Neuronal stem cell (in vitro differentiated cells): Measurements from ENCODE around the gene RHBG.

Source experiments
- DNase-seq: peaks from one replicate; pipeline ENCODE4 v3.0.0-alpha.2; 2013; ENCODE audit warnings: low spot score
- H2AFZ ChIP-seq: one replicate; pipeline ENCODE4 v1.6.1; 2013; ENCODE audit warnings: mild to moderate bottlenecking, low read length, inconsistent platforms
- H2AK5ac ChIP-seq: 2 replicates; pipeline ENCODE4 v1.6.1; 2013; ENCODE audit warnings: low read depth, mild to moderate bottlenecking, inconsistent platforms, low read length, moderate library complexity, mixed read lengths
- H2BK120ac ChIP-seq: 2 replicates; pipeline ENCODE4 v1.6.1; 2013; ENCODE audit warnings: low read depth, mild to moderate bottlenecking, inconsistent platforms, low read length, moderate library complexity, mixed read lengths
- H2BK12ac ChIP-seq: one replicate; pipeline ENCODE4 v1.6.1; 2013; ENCODE audit warnings: low read length, inconsistent platforms
- H2BK15ac ChIP-seq: 2 replicates; pipeline ENCODE4 v1.6.1; 2013; ENCODE audit warnings: mild to moderate bottlenecking, low read length, inconsistent platforms, mixed read lengths
- H2BK5ac ChIP-seq: one replicate; pipeline ENCODE4 v1.6.1; 2013; ENCODE audit warnings: inconsistent platforms, mild to moderate bottlenecking, low read length, moderate library complexity
- H3K14ac ChIP-seq: one replicate; pipeline ENCODE4 v1.6.1; 2013; ENCODE audit warnings: low read length, inconsistent platforms
- H3K18ac ChIP-seq: 2 replicates; pipeline ENCODE4 v1.6.1; 2013; ENCODE audit warnings: low read length, inconsistent platforms
- H3K23ac ChIP-seq: 2 replicates; pipeline ENCODE4 v1.6.1; 2013; ENCODE audit warnings: low read depth, mild to moderate bottlenecking, mixed read lengths, low read length, inconsistent platforms; ENCODE audit not compliant: poor library complexity
- H3K27ac ChIP-seq: replicated peaks from 3 replicates; pipeline ENCODE4 v1.5.1; 2013; ENCODE audit warnings: low read length, inconsistent platforms
- H3K27me3 ChIP-seq, 3 experiments: 2 replicates each; pipeline ENCODE4 v1.6.1; 2013; ENCODE audit warnings: low read length in 3 of 3, mild to moderate bottlenecking in 2 of 3, inconsistent platforms in 1 of 3, low read depth in 1 of 3, mixed read lengths in 1 of 3, moderate library complexity in 1 of 3; ENCODE audit not compliant: control insufficient read depth in 3 of 3, insufficient read depth in 3 of 3
- H3K36me3 ChIP-seq, 2 donors: replicated peaks in 1 of 2; 2 replicates each; pipeline ENCODE4 v1.6.1; 2013; ENCODE audit warnings: low read length in 2 of 2; ENCODE audit not compliant: control insufficient read depth in 2 of 2, insufficient read depth in 2 of 2
- H3K4ac ChIP-seq: 2 replicates; pipeline ENCODE4 v1.6.1; 2013; ENCODE audit warnings: inconsistent platforms, mild to moderate bottlenecking, low read length, moderate library complexity
- H3K4me1 ChIP-seq, 2 donors: 1 replicate in 1 of 2; 2 replicates in 1 of 2; pipeline ENCODE4 v1.6.1; 2013; ENCODE audit warnings: low read length in 2 of 2, low read depth in 1 of 2; ENCODE audit not compliant: control insufficient read depth in 2 of 2, insufficient read depth in 1 of 2
- H3K4me2 ChIP-seq: one replicate; pipeline ENCODE4 v1.6.1; 2013; ENCODE audit warnings: mild to moderate bottlenecking, low read length, inconsistent platforms; ENCODE audit not compliant: insufficient read depth, poor library complexity, severe bottlenecking
- H3K4me3 ChIP-seq, 2 donors: 2 replicates each; pipeline ENCODE4 v1.5.1; 2013; ENCODE audit warnings: low read length in 2 of 2, mild to moderate bottlenecking in 2 of 2, inconsistent platforms in 1 of 2, moderate library complexity in 1 of 2
- H3K79me1 ChIP-seq: one replicate; pipeline ENCODE4 v1.6.1; 2013; ENCODE audit warnings: low read depth, mild to moderate bottlenecking, inconsistent platforms, low read length, moderate library complexity
- H3K9ac ChIP-seq: one replicate; pipeline ENCODE4 v1.6.1; 2013; ENCODE audit warnings: mild to moderate bottlenecking, low read depth, low read length, inconsistent platforms; ENCODE audit not compliant: poor library complexity
- H3K9me3 ChIP-seq, 2 donors: replicated peaks in 1 of 2; 2 replicates each; pipeline versions ENCODE3 to v1.6.1; 2013; ENCODE audit warnings: low read length in 2 of 2, mild to moderate bottlenecking in 2 of 2, inconsistent platforms in 1 of 2, low read depth in 1 of 2, mixed read lengths in 1 of 2, moderate library complexity in 1 of 2; ENCODE audit not compliant: control insufficient read depth in 2 of 2, insufficient read depth in 1 of 2
- H4K8ac ChIP-seq: one replicate; pipeline ENCODE4 v1.6.1; 2013; ENCODE audit warnings: low read depth, mild to moderate bottlenecking, inconsistent platforms, low read length, moderate library complexity
- H4K91ac ChIP-seq: one replicate; pipeline ENCODE4 v1.6.1; 2013; ENCODE audit warnings: low read length, low read depth, mild to moderate bottlenecking, inconsistent platforms; ENCODE audit not compliant: poor library complexity
- WGBS, 2 donors: extraction: QIAGEN DNeasy Blood & Tissue Kit; methylation state at CpG; one replicate each; pipeline ENCODE4 v1.1.7; 2013; ENCODE audit warnings: missing lambda C conversion rate in 2 of 2, mixed read lengths in 1 of 2; ENCODE audit not compliant: insufficient read length in 2 of 2, insufficient replicate concordance in 1 of 2; ENCODE audit errors: extremely low coverage in 2 of 2; 5-methylcytosine and 5-hydroxymethylcytosine counted together

Gene RHBG

DNA sequence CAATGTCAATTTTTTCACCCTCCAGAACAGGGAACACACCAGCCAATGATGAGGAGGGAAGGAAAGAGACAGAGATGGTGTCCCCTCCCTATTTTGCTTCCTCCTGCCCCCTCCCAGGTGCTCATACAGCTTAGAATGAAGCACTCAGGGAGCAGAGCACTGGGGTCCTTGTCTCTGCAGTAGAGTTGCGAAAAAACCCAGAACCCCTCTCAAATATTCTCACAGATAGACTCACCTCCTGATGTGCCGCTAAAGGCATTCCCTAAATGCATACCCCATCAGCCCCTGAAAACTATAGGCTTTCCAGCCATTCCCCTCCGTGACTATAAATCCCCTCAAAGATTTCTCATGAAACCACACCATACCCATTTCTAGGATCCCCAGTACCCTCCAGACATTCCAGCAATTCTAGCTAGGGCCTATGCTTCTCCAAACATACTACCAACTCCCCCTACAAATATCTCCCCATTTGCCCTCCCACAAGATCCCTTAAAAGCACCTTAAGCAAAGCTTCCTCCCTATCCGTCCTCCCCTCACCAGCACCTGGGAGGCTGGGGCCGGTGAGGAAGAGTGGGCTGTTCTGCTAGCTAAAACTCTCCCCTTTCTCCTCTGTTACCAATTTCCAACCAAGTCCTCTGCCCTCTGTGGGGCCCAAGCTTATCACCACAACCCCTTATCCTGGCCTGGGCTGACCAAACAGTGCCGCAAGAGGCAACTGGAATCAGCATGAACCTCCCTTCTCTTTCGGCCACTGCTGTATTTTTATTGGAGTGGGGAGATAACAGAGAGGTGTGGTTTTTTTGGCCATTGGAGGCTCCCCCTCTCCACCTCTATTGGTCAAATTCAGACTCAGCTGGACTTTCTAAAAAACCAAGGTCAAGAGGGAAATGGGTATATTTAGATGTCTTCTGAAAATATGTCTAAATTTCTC lies 54.7 kb downstream of the RHBG start:
- no peak overlapping the region for H2BK15ac ChIP-seq
- H3K36me3 ChIP-seq: no peaks in the 10 kb centered on the region
- H2BK5ac ChIP-seq: no peak overlapping the region

DNA sequence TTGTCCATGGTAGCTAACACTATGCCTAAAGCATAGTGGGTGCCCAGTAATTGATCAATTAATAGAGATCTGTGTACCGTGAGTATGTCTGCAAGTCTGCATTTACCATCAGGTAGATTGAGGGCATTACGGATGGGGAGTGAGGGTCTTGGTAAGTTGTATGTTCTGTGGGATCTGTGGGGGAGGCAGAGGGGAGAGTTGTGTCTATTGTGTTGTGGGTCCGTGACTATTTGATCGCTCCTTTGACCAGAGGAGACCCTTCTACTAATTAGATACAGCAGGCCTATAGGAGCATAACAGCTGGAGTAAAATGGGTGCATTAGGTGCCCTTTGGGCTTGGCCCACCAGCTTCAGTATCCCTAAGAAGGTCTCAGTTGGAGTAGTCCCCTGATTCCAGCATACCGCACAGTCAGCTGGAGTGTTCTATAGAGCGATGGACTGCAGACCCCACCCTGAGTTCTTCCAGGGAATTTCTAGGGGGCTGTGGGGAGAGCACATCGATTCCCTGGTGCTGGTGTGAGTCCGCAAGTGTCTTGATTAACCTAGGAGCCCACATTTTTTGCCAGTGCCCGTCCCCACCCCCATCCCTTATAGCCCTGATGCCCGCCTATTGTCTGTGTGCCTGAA lies 55.9 kb downstream of the RHBG start:
- H3K4me1 ChIP-seq: peaks cover 0 to 11% of the 10 kb centered on the region in 2 donors
- no peak overlapping the region for H2BK12ac ChIP-seq
- H3K4ac ChIP-seq: no peak overlapping the region
- H3K27ac ChIP-seq: no peak overlapping the region
- H3K9ac ChIP-seq: no peak overlapping the region
- H3K4me2 ChIP-seq: no peak overlapping the region
- no peak overlapping the region for H4K8ac ChIP-seq
- no peak overlapping the region for H2BK120ac ChIP-seq
- no peak overlapping the region for H3K18ac ChIP-seq
- no peak overlapping the region for H4K91ac ChIP-seq
- no CpG with 5 or more reads among the region's 10 CpGs for WGBS, 2 donors
- H2AFZ ChIP-seq: no peak overlapping the region
- H3K36me3 ChIP-seq: no peaks in the 10 kb centered on the region
- H3K27me3 ChIP-seq: peaks cover 56 to 100% (median 97%) of the 10 kb centered on the region in 3 experiments
- H2BK5ac ChIP-seq: no peak overlapping the region
- no peaks in the 10 kb centered on the region for H3K9me3 ChIP-seq
- no peak overlapping the region for H3K4me3 ChIP-seq
- no peaks in the 10 kb centered on the region for H3K79me1 ChIP-seq
- H2BK15ac ChIP-seq: no peak overlapping the region
- no peak overlapping the region for H3K14ac ChIP-seq
- no peak overlapping the region for H3K23ac ChIP-seq
- no peak for DNase-seq
- H2AK5ac ChIP-seq: no peak overlapping the region

More for the DNA sequence above, 54.7 kb downstream of the RHBG start:
- Histone ChIP-seq H3K4me3 (no peak overlapping the region), H3K4ac (no peak overlapping the region), H3K14ac (no peak overlapping the region), H3K18ac (no peak overlapping the region), H3K27ac (no peak overlapping the region), H2BK120ac (no peak overlapping the region), H4K8ac (no peak overlapping the region), H4K91ac (no peak overlapping the region), H3K27me3 (peaks cover 48 to 100% (median 96%) of the 10 kb centered on the region in 3 experiments), H2BK12ac (no peak overlapping the region), H2AK5ac (no peak overlapping the region), H3K4me1 (peaks cover 0 to 6% of the 10 kb centered on the region in 2 donors), H3K4me2 (no peak overlapping the region), H3K9ac (no peak overlapping the region), H3K79me1 (no peaks in the 10 kb centered on the region), H2AFZ (no peak overlapping the region), H3K23ac (no peak overlapping the region), H3K9me3 (no peaks in the 10 kb centered on the region)
- no CpG with 5 or more reads among the region's 7 CpGs for WGBS, 2 donors
- DNase-seq: no peak

DNA sequence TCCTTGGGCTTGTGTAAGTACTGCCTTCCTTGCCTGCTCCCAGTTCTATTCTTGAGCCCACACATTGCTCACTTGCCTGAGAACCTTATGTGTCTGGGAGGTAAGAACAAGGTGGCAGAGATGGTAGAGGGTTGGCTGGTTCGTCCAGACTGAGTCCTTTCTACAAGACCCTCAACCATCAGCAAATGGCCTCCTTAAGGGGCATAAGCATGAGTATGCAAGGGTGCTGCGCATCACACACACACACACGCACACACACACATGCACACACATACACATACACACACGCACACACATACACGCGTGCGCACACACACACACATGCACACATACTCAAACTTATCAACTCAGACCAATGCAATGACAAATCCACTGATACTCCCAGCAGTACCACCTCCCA lies 56.9 kb downstream of the RHBG start:
- H3K4me3 ChIP-seq: peak overlapping the region in 1 of 2 donors; percentile 27
- peak overlapping the region; percentile 37 for H3K9ac ChIP-seq
- H3K4me1 ChIP-seq: peaks cover 2 to 15% of the 10 kb centered on the region in 2 donors
- no CpG with 5 or more reads among the region's 7 CpGs for WGBS, 2 donors
- no peak overlapping the region for H4K8ac ChIP-seq
- H3K27me3 ChIP-seq: peaks cover 47 to 98% (median 97%) of the 10 kb centered on the region in 3 experiments
- peak overlapping the region; percentile 31 for H3K14ac ChIP-seq
- H2AFZ ChIP-seq: no peak overlapping the region
- no peak overlapping the region for H2AK5ac ChIP-seq
- no peak overlapping the region for H3K18ac ChIP-seq
- no peak for DNase-seq
- H2BK120ac ChIP-seq: no peak overlapping the region
- H2BK15ac ChIP-seq: no peak overlapping the region
- H2BK12ac ChIP-seq: no peak overlapping the region
- no peaks in the 10 kb centered on the region for H3K9me3 ChIP-seq
- H3K4ac ChIP-seq: no peak overlapping the region
- H2BK5ac ChIP-seq: no peak overlapping the region
- H3K27ac ChIP-seq: no peak overlapping the region
- H3K23ac ChIP-seq: peak overlapping the region; percentile 67
- H3K4me2 ChIP-seq: no peak overlapping the region
- H4K91ac ChIP-seq: no peak overlapping the region
- no peaks in the 10 kb centered on the region for H3K36me3 ChIP-seq
- no peaks in the 10 kb centered on the region for H3K79me1 ChIP-seq

DNA sequence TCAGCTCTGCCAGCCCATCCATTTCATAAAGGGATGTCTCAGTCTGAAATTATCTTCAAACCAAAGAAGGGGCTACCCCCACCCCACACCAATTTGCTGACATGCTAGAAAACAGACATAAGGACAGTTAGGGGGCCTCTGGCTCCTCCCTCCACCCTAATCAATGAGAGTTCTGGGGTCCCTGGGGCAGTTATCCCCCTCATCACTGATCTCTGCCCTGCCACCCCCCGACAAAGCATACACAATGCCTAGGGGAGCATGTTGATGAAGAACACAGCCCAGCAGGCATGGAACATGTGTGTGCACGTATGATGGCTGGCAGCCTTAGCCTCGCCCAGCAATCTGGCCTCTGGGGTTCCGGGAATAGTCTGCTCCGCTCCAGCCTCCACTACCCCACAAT lies 58.9 kb downstream of the RHBG start:
- Histone ChIP-seq H3K36me3 (no peaks in the 10 kb centered on the region), H2BK5ac (no peak overlapping the region), H2AFZ (no peak overlapping the region), H3K79me1 (no peaks in the 10 kb centered on the region), H3K4me2 (no peak overlapping the region), H3K9me3 (no peaks in the 10 kb centered on the region), H2BK15ac (no peak overlapping the region), H3K4me3 (no peak overlapping the region), H3K18ac (no peak overlapping the region), H4K8ac (no peak overlapping the region), H2AK5ac (no peak overlapping the region), H2BK12ac (no peak overlapping the region), H3K4ac (no peak overlapping the region), H4K91ac (no peak overlapping the region), H3K14ac (no peak overlapping the region), H3K27ac (no peak overlapping the region), H3K9ac (no peak overlapping the region), H2BK120ac (no peak overlapping the region), H3K23ac (peak overlapping the region; percentile 34), H3K4me1 (peaks cover 2 to 14% of the 10 kb centered on the region in 2 donors), H3K27me3 (peaks cover 41 to 98% (median 96%) of the 10 kb centered on the region in 3 experiments)
- WGBS, 2 donors: no CpG with 5 or more reads among the region's 5 CpGs
- no peak for DNase-seq
